Hindlimb muscle (tissue), 1 donor: ENCODE results near the gene DNASE1L3. TPM values are rescaled to one million over a fixed set of nuclear protein-coding genes. Genes with fewer than 3 reads are reported as not detected.
A peak's percentile ranks its signal among the peaks of the same experiment; 100 is the strongest.

Source experiments
- DNase-seq: peaks from one replicate; pipeline ENCODE4 v3.0.0-alpha.2; 2013
- polyA plus RNA-seq: library from polyadenylated mRNA; unstranded; fragments of 120-200 nt; gene quantifications from one replicate; pipeline ENCODE4 v1.2.1, GENCODE V29; 2013; ENCODE audit not compliant: insufficient read length

Gene DNASE1L3
- polyA plus RNA-seq, 1 donor, result 0.61 TPM

GRCh38 chr3:58177747-58178527 lies 32.8 kb downstream of the DNASE1L3 start:
- peak; percentile 90 for DNase-seq

- DNase-seq, result no peak
These were observed 33.8 kb downstream of the DNASE1L3 start for GRCh38 chr3:58176827-58177489.

DNA sequence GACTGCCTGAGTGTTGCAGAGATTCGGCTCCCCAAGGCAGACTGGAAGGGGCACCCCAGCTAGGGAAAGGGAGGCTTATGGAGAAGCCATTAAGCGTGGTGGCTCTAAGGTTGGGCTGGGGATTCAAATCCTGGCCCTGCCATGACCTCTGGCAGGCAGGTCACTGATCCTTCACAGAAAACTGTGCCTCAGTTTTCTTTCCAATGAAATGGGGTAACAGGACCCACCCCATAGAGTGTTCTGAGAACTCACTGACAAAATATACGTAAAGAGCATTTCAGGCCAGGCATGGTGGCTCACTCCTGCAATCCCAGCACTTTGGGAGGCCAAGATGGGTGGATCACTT lies 34.6 kb downstream of the DNASE1L3 start:
- DNase-seq, result no peak

GRCh38 chr3:58175437-58176184 lies 35.2 kb downstream of the DNASE1L3 start:
- DNase-seq, result no peak

GRCh38 chr3:58175187-58175436 lies 35.7 kb downstream of the DNASE1L3 start:
- no peak for DNase-seq

- no peak for DNase-seq
These were observed 36.9 kb downstream of the DNASE1L3 start for GRCh38 chr3:58173669-58174398.

DNA sequence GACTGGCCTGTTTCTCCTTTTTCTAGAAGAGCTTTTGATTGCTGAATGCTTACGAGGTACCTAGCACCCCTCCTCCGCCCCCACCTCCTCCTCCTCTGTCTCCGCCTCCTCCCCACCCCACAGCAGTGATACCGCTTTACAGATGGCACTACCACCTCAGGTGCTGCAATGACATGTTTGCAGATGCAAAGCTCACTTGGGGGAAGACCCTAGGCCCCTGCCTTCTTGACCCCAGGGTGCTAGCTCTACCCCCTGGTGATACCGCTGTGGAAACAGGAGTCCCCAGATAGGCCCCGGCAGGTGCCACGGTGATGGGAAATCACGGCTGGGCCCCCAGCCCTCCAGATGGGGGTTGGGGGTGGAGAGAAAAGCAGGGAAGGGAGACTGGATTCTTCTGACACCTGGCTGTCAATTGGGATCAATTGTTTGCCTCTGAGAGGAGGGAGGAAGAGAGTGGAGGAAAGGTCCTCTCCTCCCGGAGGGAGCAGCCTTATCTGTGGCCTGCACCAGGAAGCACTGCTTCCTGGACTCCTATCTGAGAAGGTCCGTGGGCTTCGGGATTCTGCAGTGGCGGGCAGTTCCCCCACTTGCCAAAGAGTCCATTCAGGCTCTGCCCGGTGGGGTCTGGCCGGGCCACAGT lies 37.6 kb downstream of the DNASE1L3 start:
- no peak for DNase-seq

DNA sequence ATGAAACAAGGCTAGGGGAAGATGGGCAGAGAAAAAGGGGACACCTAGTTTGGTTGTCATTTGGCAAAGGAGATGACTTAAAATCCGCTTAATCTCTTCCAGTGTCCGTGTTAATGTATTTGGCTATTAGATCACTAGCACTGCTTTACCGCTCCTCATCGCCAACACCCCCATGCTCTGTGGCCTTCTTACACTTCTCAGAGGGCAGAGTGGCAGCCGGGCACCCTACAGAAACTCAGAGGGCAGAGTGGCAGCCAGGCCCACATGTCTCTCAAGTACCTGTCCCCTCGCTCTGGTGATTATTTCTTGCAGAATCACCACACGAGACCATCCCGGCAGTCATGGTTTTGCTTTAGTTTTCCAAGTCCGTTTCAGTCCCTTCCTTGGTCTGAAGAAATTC lies 39.6 kb downstream of the DNASE1L3 start:
- DNase-seq, result no peak

- no peak for DNase-seq
These were observed 40.4 kb downstream of the DNASE1L3 start for GRCh38 chr3:58170376-58170775.

DNA sequence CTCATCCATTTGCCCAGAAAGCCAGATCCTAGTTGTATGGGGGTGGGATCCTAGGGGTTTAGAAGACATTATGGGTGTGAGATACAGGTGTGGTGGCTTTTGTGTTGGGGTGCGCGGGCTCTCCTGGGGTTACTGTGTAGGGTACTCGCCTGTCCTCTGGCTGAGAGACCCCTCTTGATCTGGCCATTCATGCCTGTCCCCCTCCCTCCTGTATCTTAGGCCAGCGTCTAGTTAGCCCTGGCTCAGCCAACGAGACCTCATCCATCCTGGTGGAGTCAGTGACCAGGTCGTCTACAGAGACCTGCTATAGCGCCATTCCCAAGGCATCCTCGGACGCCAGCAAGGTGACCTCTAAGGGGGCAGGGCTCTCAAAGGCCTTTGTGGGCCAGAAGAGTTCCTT lies 41.4 kb downstream of the DNASE1L3 start:
- no peak for DNase-seq

DNA sequence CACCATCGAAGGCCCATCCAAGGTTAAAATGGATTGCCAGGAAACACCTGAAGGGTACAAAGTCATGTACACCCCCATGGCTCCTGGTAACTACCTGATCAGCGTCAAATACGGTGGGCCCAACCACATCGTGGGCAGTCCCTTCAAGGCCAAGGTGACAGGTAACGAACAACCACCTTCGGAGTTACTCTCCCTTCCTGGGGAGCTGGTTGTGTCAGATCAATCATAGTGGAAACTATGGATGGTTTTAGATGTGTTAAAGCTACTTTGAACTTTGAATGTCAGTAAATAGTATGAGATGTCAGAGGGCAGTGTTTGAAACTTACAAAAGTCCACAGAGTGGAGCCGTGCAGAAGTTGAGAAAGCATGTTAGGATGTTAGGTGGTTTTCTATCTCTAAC lies 42.3 kb downstream of the DNASE1L3 start:
- no peak for DNase-seq

GRCh38 chr3:58167431-58168351 lies 43.1 kb downstream of the DNASE1L3 start:
- no peak for DNase-seq

DNA sequence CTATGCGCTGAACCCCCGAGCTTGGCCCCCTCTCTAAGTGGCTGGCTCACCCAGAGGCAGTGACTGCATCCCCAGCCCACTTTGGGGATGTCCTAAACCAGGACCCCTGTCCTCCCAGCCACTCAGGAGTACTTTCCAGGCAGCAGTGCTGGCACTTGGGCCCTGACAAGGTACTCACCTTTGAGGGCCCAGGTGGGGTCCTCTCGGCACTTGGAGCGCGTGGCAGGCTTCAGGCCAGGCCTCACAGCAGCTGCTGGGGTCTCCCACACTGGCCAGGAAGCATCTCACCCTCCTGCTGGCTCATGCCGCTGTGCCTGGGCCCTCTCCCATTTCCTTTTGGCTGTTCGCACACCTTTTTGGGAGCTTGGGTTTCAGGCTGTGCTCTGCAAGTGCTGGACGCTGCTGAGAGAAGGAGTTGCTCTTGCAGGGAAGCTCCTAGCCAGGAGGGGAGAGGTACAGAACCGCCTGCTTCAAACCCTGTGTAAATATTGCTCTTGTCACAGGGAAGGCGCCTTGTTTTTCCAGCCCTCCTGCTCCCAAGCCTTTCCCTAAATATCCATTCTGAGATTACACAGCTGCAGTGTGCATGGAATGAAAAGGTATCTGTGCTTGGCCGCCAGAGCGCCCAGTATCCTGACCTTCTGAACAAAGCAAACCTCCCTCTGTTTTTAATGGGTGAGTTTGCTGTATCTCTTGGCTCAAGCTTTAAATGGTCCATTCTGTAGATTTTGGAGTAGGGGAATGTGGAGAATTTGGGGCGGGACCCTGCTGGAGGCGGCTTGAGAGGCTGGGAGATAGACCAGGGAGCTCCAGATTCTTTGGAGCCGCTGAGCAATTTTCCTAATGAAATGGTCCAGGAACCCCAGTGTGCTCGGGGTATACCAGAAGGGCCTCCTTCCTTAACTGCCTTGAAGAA lies 45.6 kb downstream of the DNASE1L3 start:
- no peak for DNase-seq

GRCh38 chr3:58164199-58164879 lies 46.4 kb downstream of the DNASE1L3 start:
- no peak for DNase-seq

DNA sequence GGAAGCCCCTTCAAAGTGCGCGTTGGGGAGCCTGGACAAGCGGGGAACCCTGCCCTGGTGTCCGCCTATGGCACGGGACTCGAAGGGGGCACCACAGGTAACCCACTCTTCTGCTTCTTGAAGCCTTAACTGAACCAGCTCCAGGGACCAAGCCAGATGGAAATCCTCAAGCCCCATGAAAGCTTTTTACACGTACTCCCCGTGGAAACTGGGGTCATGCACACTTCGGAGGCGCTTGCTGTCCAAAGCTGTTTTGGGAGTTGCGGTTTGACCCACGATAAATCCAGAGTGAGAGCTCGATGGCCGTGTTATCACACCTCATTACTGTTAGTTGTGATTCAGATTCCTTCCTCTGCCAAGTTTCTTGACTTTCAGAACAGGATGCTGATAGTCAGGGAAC lies 47.5 kb downstream of the DNASE1L3 start:
- no peak for DNase-seq

DNA sequence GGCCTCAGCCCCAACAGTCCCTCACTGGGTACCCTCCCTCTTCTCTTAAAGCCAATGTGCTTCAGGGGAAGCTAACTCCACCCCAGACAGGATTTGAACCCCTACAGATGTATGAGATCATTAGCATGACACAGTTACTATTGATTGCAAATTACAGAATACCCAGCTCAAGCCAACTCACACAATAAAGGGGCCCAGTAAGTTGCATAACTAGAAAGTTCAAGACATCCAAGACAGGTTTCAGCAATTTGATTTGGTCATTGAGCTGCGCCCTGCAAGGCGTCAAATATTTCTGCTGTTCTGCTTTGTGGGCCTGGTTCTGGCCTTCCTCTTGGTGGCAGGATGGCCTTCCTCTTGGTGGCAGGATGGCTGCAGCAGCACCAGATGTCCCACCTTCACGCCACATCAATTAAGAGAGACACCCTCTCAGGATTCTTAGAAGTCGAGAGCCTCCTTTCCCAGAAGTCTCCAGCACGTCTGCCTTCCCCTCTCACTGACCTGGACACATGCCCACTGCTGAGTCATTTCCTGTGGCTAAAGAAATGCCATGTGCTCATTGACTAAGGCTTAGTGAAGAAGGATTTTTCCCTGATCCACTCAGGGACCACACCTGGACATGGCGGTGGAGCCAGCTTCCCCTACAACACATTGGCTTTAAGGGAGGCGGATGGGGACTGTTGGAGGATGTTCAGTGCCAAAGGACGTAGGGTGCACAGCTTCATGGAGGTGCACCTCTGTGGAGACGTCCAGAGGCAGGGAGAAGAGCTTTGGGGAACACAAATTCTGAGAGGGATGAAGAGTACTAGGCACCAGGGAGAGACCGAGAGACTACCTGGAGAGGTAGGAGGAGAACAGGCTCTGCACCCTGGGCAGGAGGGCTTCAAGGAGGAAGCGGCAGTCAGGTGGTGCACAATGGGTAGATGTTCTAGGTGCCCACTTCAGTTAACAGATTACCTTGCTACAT lies 49.1 kb downstream of the DNASE1L3 start:
- no peak for DNase-seq

- no peak for DNase-seq
These were observed 50.4 kb downstream of the DNASE1L3 start for GRCh38 chr3:58160399-58160798.

DNA sequence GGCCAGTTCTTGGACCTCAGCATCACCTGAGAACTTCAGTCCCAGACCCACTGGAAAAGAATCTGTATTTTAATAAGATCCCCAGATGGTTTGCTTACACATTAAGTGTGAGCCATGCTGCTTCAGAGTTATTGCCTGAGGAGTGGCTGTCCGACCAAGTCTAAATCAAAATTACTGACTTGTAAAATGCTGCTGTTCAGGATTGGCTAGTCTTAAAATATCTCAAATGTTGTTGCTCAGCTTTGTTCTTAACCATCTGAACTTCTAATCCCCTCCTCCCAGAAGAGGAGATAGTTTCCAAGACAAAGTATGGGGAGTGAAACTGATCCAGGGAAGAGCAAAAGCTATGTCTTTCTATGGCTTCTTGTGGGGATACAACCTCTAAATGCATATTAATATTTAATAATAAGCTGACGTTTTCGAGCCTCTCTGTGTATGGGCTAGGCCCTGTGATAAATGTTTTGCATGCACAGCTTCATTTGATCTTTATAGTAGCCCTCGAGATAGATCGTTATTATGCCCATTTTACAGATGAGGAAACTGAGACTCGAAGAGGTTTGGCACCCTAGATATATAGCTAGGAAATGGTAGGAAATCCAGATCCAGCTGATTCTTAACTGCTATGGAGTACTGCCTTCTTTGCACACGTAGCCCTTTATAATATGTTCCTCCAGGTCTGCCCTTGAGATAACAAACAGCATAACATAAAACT lies 52.2 kb downstream of the DNASE1L3 start:
- no peak for DNase-seq
